Immature natural killer cell (primary cell): ENCODE measurements around the gene PRSS38. TPM values are rescaled to one million over a fixed set of nuclear protein-coding genes. Genes with fewer than 3 reads are reported as not detected.
A peak's percentile ranks its signal among the peaks of the same experiment; 100 is the strongest.
"Not testable (repeated sequence)": the region's sequence is repeated elsewhere in the genome, so short reads cannot be mapped to it uniquely, and the experiment has no call there.

Experiments used
- DNase-seq, 3 donors: peaks; one replicate each; pipeline ENCODE4 v3.0.0; 2022; ENCODE audit warnings: mixed read lengths in 1 of 3
- H3K27ac Mint-ChIP-seq, 6 donors: one replicate each; pipeline ENCODE4 v1.8.0; 2020; ENCODE audit warnings: mixed read lengths in 6 of 6, mild to moderate bottlenecking in 5 of 6, inconsistent platforms in 4 of 6, moderate library complexity in 3 of 6
- H3K27me3 Mint-ChIP-seq, 3 donors: one replicate each; pipeline ENCODE4 v1.8.0; 2020 to 2021; ENCODE audit warnings: low read depth in 3 of 3, mild to moderate bottlenecking in 3 of 3, mixed read lengths in 3 of 3, moderate library complexity in 3 of 3, inconsistent platforms in 1 of 3
- H3K36me3 Mint-ChIP-seq, 3 donors: one replicate each; pipeline ENCODE4 v1.8.0; 2020; ENCODE audit warnings: mixed read lengths in 3 of 3, inconsistent platforms in 2 of 3, mild to moderate bottlenecking in 2 of 3
- H3K4me1 Mint-ChIP-seq, 2 donors: one replicate each; pipeline ENCODE4 v1.8.0; 2020; ENCODE audit warnings: inconsistent platforms in 2 of 2, mild to moderate bottlenecking in 2 of 2, mixed read lengths in 2 of 2, moderate library complexity in 1 of 2
- H3K4me3 Mint-ChIP-seq, 5 donors: one replicate each; pipeline ENCODE4 v1.8.0; 2020; ENCODE audit warnings: mild to moderate bottlenecking in 5 of 5, mixed read lengths in 5 of 5, inconsistent platforms in 3 of 5, moderate library complexity in 3 of 5
- H3K9me3 Mint-ChIP-seq, 6 donors: one replicate each; pipeline ENCODE4 v1.8.0; 2020; ENCODE audit warnings: mild to moderate bottlenecking in 6 of 6, mixed read lengths in 6 of 6, inconsistent platforms in 4 of 6, moderate library complexity in 3 of 6
- polyA plus RNA-seq, 3 donors: library from polyadenylated mRNA; unstranded; fragments of 300-500 nt; fragmentation: Illumina TruSeq; gene quantifications; one replicate each; pipeline ENCODE4 v1.2.3, GENCODE V29; 2021

The PRSS38 gene
- polyA plus RNA-seq, 3 donors from 2014 or later = not detected

DNA sequence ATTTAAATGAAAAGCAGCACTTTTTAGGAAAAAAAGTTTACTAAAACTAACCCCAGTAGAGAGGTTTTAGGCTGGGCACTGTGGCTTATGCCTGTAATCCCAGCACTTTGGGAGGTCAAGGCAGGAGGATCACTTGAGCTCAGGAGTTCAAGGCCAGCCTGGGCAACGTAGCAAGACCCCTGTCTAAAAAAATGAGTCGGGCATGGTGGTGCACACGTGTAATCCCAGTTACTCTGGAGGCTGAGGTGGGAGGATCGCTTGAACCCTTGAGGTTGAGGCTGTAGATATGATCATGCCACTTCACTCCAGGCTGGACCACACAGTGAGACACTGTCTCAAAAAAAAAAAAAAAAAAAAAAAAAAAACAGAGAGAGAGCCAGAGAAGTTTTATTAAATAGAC, 31.6 kb downstream of the PRSS38 start:
- not testable (repeated sequence) for H3K27ac Mint-ChIP-seq, H3K4me1 Mint-ChIP-seq, H3K27me3 Mint-ChIP-seq, H3K4me3 Mint-ChIP-seq, DNase-seq, H3K36me3 Mint-ChIP-seq
- peaks cover 0 to 12% (median 3%) of the 10 kb centered on the region in 6 donors for H3K9me3 Mint-ChIP-seq

GRCh38 chr1:227848430-227848932, 33.0 kb downstream of the PRSS38 start:
- peaks cover 0 to 6% of the 10 kb centered on the region in 2 donors for H3K4me1 Mint-ChIP-seq
- no peak overlapping the region for H3K4me3 Mint-ChIP-seq
- peaks cover 0 to 12% (median 3%) of the 10 kb centered on the region in 6 donors for H3K9me3 Mint-ChIP-seq
- H3K27me3 Mint-ChIP-seq = peaks cover 5 to 15% (median 14%) of the 10 kb centered on the region in 3 donors
- DNase-seq = no peak
- H3K36me3 Mint-ChIP-seq = peaks cover 0 to 7% (median 4%) of the 10 kb centered on the region in 3 donors
- no peak overlapping the region for H3K27ac Mint-ChIP-seq

DNA sequence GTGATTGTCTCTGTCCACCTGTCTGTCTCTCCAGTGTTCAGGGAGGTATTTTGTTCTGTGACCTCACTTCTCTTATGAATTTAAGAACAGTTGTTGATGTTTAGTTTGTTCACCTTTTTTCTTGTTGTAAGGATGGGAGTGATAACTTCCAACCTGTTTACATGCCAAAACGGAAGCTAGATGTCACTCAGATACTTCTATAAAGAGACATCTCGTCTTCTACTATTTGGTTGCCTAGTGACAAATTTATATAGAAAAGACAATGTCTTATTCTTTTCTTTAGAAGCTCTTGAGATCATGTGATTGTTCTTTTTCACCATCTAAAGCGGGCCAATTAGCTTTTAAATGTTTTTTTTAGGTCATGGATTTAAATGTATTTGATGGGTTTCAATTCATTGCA, 33.8 kb downstream of the PRSS38 start:
- Mint-ChIP-seq H3K36me3 (peaks cover 0 to 7% (median 4%) of the 10 kb centered on the region in 3 donors), H3K27ac (no peak overlapping the region), H3K4me1 (peaks cover 0 to 2% of the 10 kb centered on the region in 2 donors), H3K9me3 (peaks cover 0 to 12% (median 3%) of the 10 kb centered on the region in 6 donors), H3K27me3 (peaks cover 5 to 18% (median 17%) of the 10 kb centered on the region in 3 donors), H3K4me3 (no peak overlapping the region)
- no peak for DNase-seq

DNA sequence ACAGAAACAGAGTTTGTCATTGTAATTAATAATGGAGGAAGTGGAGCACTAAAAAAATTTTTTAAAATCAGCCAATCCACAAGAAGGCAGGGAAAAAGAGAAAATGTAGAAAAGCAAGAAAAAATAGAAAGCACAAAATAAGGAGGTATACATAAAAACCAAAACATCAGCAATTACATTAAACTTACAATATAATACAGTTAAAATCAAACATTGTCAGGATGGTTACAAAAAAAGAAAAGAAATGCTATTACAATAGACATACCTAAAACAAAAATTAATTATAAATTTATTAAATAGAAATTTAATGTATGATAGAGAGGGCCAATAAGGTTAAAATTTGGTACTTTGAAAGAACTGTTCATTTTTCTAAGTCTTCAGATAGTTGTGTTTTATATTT, 38.7 kb downstream of the PRSS38 start:
- Mint-ChIP-seq H3K9me3 (peaks cover 0 to 2% (median under 1%) of the 10 kb centered on the region in 6 donors), H3K36me3 (peaks cover 0 to 1% (median 0%) of the 10 kb centered on the region in 3 donors), H3K27me3 (peaks cover 2 to 18% (median 15%) of the 10 kb centered on the region in 3 donors), H3K4me3 (no peak overlapping the region), H3K27ac (no peak overlapping the region), H3K4me1 (no peaks in the 10 kb centered on the region)
- DNase-seq = no peak

- Mint-ChIP-seq H3K9me3 (peaks cover 0 to 3% (median 0%) of the 10 kb centered on the region in 6 donors), H3K4me1 (no peaks in the 10 kb centered on the region), H3K27me3 (peaks cover 2 to 19% (median 15%) of the 10 kb centered on the region in 3 donors), H3K36me3 (no peaks in the 10 kb centered on the region), H3K4me3 (no peak overlapping the region), H3K27ac (no peak overlapping the region)
- DNase-seq = no peak
Measured at GRCh38 chr1:227855687-227856086, 40.2 kb downstream of the PRSS38 start.

DNA sequence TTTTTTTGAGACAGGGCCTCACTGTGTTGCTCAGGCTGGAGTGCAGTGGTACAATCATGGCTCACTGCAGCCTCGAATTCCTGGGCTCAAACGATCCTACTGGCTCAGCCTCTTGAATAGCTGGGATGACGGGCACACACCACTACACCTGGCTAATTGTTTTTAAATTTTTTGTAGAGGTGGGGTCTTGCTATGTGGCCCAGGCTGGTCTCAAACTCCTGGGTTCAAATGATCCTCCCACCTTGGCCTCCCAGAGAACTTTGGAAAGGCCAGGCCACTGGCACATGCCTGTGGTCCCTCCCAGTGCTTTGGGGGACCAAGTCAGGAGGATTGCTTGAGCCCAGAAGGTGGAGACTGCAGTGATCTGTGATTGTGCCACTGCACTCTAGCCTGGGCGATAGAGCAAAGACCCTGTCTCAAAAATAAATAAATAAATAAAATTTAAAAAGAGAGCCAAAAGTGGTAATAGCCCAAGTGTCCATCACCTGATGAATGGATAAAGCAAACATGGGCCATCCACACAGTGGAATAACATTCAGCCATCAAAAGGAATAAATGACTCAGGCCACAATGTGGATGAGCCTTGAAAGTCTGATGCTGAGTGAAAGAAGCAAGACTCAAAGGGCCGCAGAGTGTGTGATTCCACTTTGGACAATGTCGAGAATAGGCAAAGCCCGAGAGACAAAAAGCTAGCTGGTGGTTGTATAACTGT, 40.8 kb downstream of the PRSS38 start:
- H3K27ac Mint-ChIP-seq = no peak overlapping the region
- DNase-seq = no peak
- peaks cover 0 to 3% (median 0%) of the 10 kb centered on the region in 6 donors for H3K9me3 Mint-ChIP-seq
- no peak overlapping the region for H3K4me3 Mint-ChIP-seq
- H3K27me3 Mint-ChIP-seq = peaks cover 2 to 18% (median 15%) of the 10 kb centered on the region in 3 donors
- no peaks in the 10 kb centered on the region for H3K4me1 Mint-ChIP-seq
- no peaks in the 10 kb centered on the region for H3K36me3 Mint-ChIP-seq

- Mint-ChIP-seq H3K4me3 (no peak overlapping the region), H3K9me3 (peaks cover 3 to 10% (median 8%) of the 10 kb centered on the region in 6 donors), H3K36me3 (peaks cover 0 to 10% (median 7%) of the 10 kb centered on the region in 3 donors), H3K27ac (no peak overlapping the region), H3K27me3 (peaks cover 0 to 15% (median 3%) of the 10 kb centered on the region in 3 donors), H3K4me1 (peaks cover 8 to 9% of the 10 kb centered on the region in 2 donors)
- DNase-seq = no peak
Measured at GRCh38 chr1:227864882-227865281, 49.4 kb downstream of the PRSS38 start.

- H3K27ac Mint-ChIP-seq = no peak overlapping the region
- peak overlapping the region in 2 of 5 donors; percentile 18 to 27 for H3K4me3 Mint-ChIP-seq
- H3K9me3 Mint-ChIP-seq = peaks cover 2 to 7% (median 5%) of the 10 kb centered on the region in 6 donors
- peaks cover 4 to 11% (median 6%) of the 10 kb centered on the region in 3 donors for H3K36me3 Mint-ChIP-seq
- peaks cover 20 to 23% of the 10 kb centered on the region in 2 donors for H3K4me1 Mint-ChIP-seq
- no peak for DNase-seq
- H3K27me3 Mint-ChIP-seq = peaks cover 2 to 27% (median 3%) of the 10 kb centered on the region in 3 donors
Measured at GRCh38 chr1:227869279-227869842, 53.9 kb downstream of the PRSS38 start.

- Mint-ChIP-seq H3K4me1 (peaks cover 20 to 23% of the 10 kb centered on the region in 2 donors), H3K27me3 (peaks cover 4 to 25% (median 7%) of the 10 kb centered on the region in 3 donors), H3K36me3 (peaks cover 2 to 6% (median 4%) of the 10 kb centered on the region in 3 donors), H3K27ac (peak overlapping the region in 1 of 6 donors; percentile 35), H3K4me3 (peak overlapping the region; percentile 1 to 62 (median 51)), H3K9me3 (peaks cover 0 to 6% (median under 1%) of the 10 kb centered on the region in 6 donors)
- DNase-seq = no peak
Measured at GRCh38 chr1:227869851-227870305, 54.4 kb downstream of the PRSS38 start.

GRCh38 chr1:227870366-227870765, 54.9 kb downstream of the PRSS38 start:
- peaks cover 4 to 28% (median 10%) of the 10 kb centered on the region in 3 donors for H3K27me3 Mint-ChIP-seq
- peaks cover 20 to 23% of the 10 kb centered on the region in 2 donors for H3K4me1 Mint-ChIP-seq
- peak overlapping the region in 1 of 6 donors; percentile 35 for H3K27ac Mint-ChIP-seq
- H3K9me3 Mint-ChIP-seq = peaks cover 0 to 9% (median 0%) of the 10 kb centered on the region in 6 donors
- peak overlapping the region; percentile 1 to 62 (median 51) for H3K4me3 Mint-ChIP-seq
- no peak for DNase-seq
- H3K36me3 Mint-ChIP-seq = peaks cover 0 to 6% (median 4%) of the 10 kb centered on the region in 3 donors

DNA sequence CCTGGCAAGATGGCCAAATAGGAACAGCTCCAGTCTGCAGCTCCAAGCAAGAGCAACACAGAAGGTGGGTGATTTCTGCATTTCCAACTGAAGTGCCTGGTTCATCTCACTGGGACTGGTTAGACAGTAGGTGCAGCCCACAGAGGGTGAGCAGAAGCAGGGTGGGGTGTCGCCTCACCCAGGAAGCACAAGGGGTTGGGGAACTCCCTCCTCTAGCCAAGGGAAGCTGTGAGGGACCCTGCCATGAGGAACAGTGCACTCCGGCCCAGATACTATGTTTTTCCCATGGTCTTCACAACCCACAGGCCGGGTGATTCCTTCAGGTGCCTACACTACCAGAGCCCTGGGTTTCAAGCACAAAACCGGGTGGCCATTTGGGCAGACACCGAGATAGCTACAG, 56.4 kb downstream of the PRSS38 start:
- Mint-ChIP-seq H3K4me1 (peaks cover 20 to 23% of the 10 kb centered on the region in 2 donors), H3K27me3 (peaks cover 6 to 35% (median 11%) of the 10 kb centered on the region in 3 donors)
- H3K4me3 Mint-ChIP-seq, H3K27ac Mint-ChIP-seq, H3K36me3 Mint-ChIP-seq, H3K9me3 Mint-ChIP-seq, DNase-seq: not testable (repeated sequence)

DNA sequence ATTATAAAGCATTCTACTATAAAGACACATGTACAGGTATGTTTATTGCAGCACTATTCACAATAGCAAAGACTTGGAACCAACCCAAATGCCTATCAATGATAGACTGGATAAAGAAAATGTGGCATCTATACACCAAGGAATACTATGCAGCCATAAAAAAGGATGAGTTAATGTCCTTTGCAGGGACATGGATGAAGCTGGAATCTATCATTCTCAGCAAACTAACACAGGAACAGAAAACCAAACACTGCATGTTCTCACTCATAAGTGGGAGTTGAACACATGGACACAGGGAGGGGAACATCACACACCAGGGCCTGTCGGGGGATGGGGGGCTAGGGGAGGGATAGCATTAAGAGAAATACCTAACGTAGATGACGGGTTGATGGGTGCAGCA, 62.3 kb downstream of the PRSS38 start:
- not testable (repeated sequence) for H3K27ac Mint-ChIP-seq, H3K4me3 Mint-ChIP-seq, H3K36me3 Mint-ChIP-seq, H3K4me1 Mint-ChIP-seq, DNase-seq, H3K9me3 Mint-ChIP-seq
- peaks cover 11 to 20% (median 14%) of the 10 kb centered on the region in 3 donors for H3K27me3 Mint-ChIP-seq

GRCh38 chr1:227880342-227880924, 65.0 kb downstream of the PRSS38 start:
- Mint-ChIP-seq H3K36me3 (no peaks in the 10 kb centered on the region), H3K4me3 (no peak overlapping the region), H3K27ac (no peak overlapping the region), H3K9me3 (peaks cover 0 to 3% (median 0%) of the 10 kb centered on the region in 6 donors), H3K4me1 (peaks cover 2 to 7% of the 10 kb centered on the region in 2 donors), H3K27me3 (peaks cover 4 to 13% (median 7%) of the 10 kb centered on the region in 3 donors)
- no peak for DNase-seq
